Thyroid gland (tissue), 4 donors: ENCODE results near the gene CLIP4.

Source experiments
- CTCF ChIP-seq, 6 experiments: fragments of 200-600 bp in 3 of 6; fragments of 450-650 bp in 3 of 6; sonication (generic) in 3 of 6; IDR thresholded peaks; one replicate each; pipeline ENCODE4 v1.5.1; 2016 to 2019; ENCODE audit warnings: antibody characterized with exemption in 6 of 6, mild to moderate bottlenecking in 2 of 6, inconsistent platforms in 1 of 6, moderate library complexity in 1 of 6
- POLR2A ChIP-seq, 2 donors: fragments of 450-650 bp; IDR thresholded peaks; one replicate each; pipeline ENCODE4 v1.6.1; 2017; ENCODE audit warnings: antibody characterized with exemption in 2 of 2, mild to moderate bottlenecking in 2 of 2, moderate library complexity in 1 of 2

DNA sequence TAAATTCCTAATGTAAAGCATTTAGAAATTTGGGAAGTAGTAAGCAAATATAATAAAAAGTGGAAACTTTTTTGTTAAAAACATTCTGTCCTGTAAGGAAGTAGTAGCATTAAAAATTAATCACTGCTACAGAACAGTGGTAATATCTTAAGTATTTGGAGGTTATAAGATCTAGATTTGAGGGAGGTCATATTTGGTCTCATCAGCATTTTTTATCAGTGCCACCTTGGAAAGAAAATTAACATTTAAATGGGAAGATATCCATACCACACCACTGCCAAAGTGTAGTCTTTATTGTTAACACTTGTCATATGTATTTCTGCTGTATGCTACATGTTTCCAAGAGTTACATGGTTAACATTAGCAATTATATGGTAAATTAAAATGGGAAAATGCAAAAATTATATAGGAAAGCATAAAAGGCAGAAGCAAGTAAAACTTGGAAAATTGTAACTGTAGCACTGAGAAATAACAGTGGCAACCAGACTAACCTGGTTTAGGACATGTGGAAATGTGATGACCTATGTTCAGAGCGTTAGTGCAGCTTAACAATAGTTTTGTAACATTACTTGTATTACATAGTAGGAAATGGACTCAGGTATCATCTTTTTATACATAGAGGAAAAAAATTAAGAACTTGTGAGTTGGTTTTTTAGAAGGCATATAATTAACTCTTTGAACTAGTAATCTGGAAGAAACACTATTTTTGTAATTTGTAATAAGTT lies 47.2 kb downstream of the CLIP4 start:
- TF ChIP-seq CTCF (IDR thresholded peaks at IDR 0.05) (no peak), POLR2A (IDR thresholded peaks at IDR 0.05) (no peak)
